Natural killer cell (primary cell): ENCODE measurements around the gene RALGPS1. TPM values are rescaled to one million over a fixed set of nuclear protein-coding genes. Genes with fewer than 3 reads are reported as not detected.

Source experiments
- ATAC-seq, 3 donors: fragments of 150-1000 bp in 2 of 3; fragments of 200-7000 bp in 1 of 3; cut with Tn5 transposase; 1 replicate in 1 of 3; 2 replicates in 2 of 3; pipeline ENCODE4 v1.10.0; 2021; ENCODE audit warnings: mild to moderate bottlenecking in 2 of 3, moderate library complexity in 2 of 3
- DNase-seq, 2 donors: peaks; one replicate each; pipeline versions ENCODE4 v3.0.0 to v3.0.0-alpha.2; 2013 to 2021; ENCODE audit warnings: mixed read lengths in 1 of 2
- H3K27ac ChIP-seq: one replicate; pipeline ENCODE4 v1.5.1; 2013; ENCODE audit warnings: mild to moderate bottlenecking, low read length
- H3K27me3 ChIP-seq: one replicate; pipeline ENCODE4 v1.6.1; 2013; ENCODE audit warnings: low read length; ENCODE audit not compliant: control insufficient read depth, insufficient read depth
- H3K36me3 ChIP-seq: one replicate; pipeline ENCODE4 v1.6.1; 2013; ENCODE audit warnings: low read length; ENCODE audit not compliant: control insufficient read depth, insufficient read depth
- H3K4me1 ChIP-seq: one replicate; pipeline ENCODE4 v1.6.1; 2013; ENCODE audit warnings: low read length; ENCODE audit not compliant: control insufficient read depth, insufficient read depth
- H3K4me3 ChIP-seq: one replicate; pipeline ENCODE4 v1.5.1; 2013; ENCODE audit warnings: low read length
- H3K9me3 ChIP-seq: one replicate; pipeline ENCODE4 v1.6.1; 2013; ENCODE audit warnings: low read length; ENCODE audit not compliant: control insufficient read depth, insufficient read depth
- H3K27ac Mint-ChIP-seq, 2 donors: one replicate each; pipeline ENCODE4 v1.8.0; 2022; ENCODE audit warnings: mild to moderate bottlenecking in 2 of 2, mixed read lengths in 2 of 2, moderate library complexity in 1 of 2
- H3K27me3 Mint-ChIP-seq, 2 donors: one replicate each; pipeline ENCODE4 v1.8.0; 2022; ENCODE audit warnings: low read depth in 2 of 2, mixed read lengths in 2 of 2
- H3K36me3 Mint-ChIP-seq: one replicate; pipeline ENCODE4 v1.8.0; 2022; ENCODE audit warnings: mixed read lengths
- H3K4me1 Mint-ChIP-seq, 2 donors: one replicate each; pipeline ENCODE4 v1.8.0; 2022; ENCODE audit warnings: mixed read lengths in 2 of 2
- H3K4me3 Mint-ChIP-seq: one replicate; pipeline ENCODE4 v1.8.0; 2022; ENCODE audit warnings: mild to moderate bottlenecking, moderate library complexity, mixed read lengths
- H3K9me3 Mint-ChIP-seq, 2 donors: one replicate each; pipeline ENCODE4 v1.8.0; 2022; ENCODE audit warnings: mixed read lengths in 2 of 2
- CTCF ChIP-seq: fragments of 200-600 bp; IDR thresholded peaks from one replicate; pipeline ENCODE4 v1.8.0; 2022; ENCODE audit warnings: antibody characterized with exemption
- WGBS: methylation state at CpG from one replicate; pipeline ENCODE4 v1.1.7; 2013; ENCODE audit warnings: missing lambda C conversion rate; ENCODE audit not compliant: insufficient coverage; 5-methylcytosine and 5-hydroxymethylcytosine counted together
- intact Hi-C: fragments of 100-400 bp; cut with micrococcal nuclease; formaldehyde crosslinking; loops from one replicate; pipeline ENCODE4 v1.14.2; 2022
- total RNA-seq, 4 donors: library from RNA; stranded (reverse); fragments of 120-200 nt in 1 of 4; gene quantifications; one replicate each; pipeline versions ENCODE4 v1.2.3 to v1.2.4, GENCODE V29; 2013 to 2022

Gene RALGPS1
- total RNA-seq, 3 donors from 2014 or later (not counting 1 experiment from before 2014, with no cell fraction given), result 11.9 to 21.2 (median 13.2) TPM

- Histone ChIP-seq H3K9me3 (no peaks in the 10 kb centered on the region), H3K36me3 (no peaks in the 10 kb centered on the region), H3K4me3 (no peak overlapping the region), H3K27ac (no peak overlapping the region), H3K4me1 (peaks cover 5% of the 10 kb centered on the region), H3K27me3 (no peaks in the 10 kb centered on the region)
- DNase-seq (no peak), ATAC-seq (no peak)
- TF ChIP-seq CTCF, result no peak
- peaks cover 4 to 7% of the 10 kb centered on the region in 2 donors for H3K4me1 Mint-ChIP-seq
- H3K36me3 Mint-ChIP-seq, result no peaks in the 10 kb centered on the region
- H3K4me3 Mint-ChIP-seq, result no peak overlapping the region
- no peak overlapping the region for H3K27ac Mint-ChIP-seq
- intact Hi-C loops, result no loop called here
- no peaks in the 10 kb centered on the region for H3K9me3 Mint-ChIP-seq
- 98% methylated on average over 3 of the region's 5 CpGs for WGBS
- H3K27me3 Mint-ChIP-seq, result no peaks in the 10 kb centered on the region
Observed at GRCh38 chr9:127095411-127095810, 180.8 kb downstream of the RALGPS1 start.

GRCh38 chr9:127096208-127096607 is 181.6 kb downstream of the RALGPS1 start:
- H3K4me1 ChIP-seq, result peaks cover 5% of the 10 kb centered on the region
- no peak for TF ChIP-seq CTCF
- H3K27me3 ChIP-seq, result no peaks in the 10 kb centered on the region
- H3K9me3 Mint-ChIP-seq, result no peaks in the 10 kb centered on the region
- H3K27ac Mint-ChIP-seq, result no peak overlapping the region
- no peak overlapping the region for H3K4me3 Mint-ChIP-seq
- intact Hi-C loops, result no loop called here
- no peaks in the 10 kb centered on the region for H3K36me3 ChIP-seq
- peaks cover 0 to 7% of the 10 kb centered on the region in 2 donors for H3K4me1 Mint-ChIP-seq
- WGBS, result 91% methylated on average over 13 of the region's 13 CpGs
- DNase-seq (no peak), ATAC-seq (no peak)
- H3K27ac ChIP-seq, result no peak overlapping the region
- no peaks in the 10 kb centered on the region for H3K36me3 Mint-ChIP-seq
- no peaks in the 10 kb centered on the region for H3K9me3 ChIP-seq
- H3K4me3 ChIP-seq, result no peak overlapping the region
- no peaks in the 10 kb centered on the region for H3K27me3 Mint-ChIP-seq

- Histone ChIP-seq H3K27me3 (no peaks in the 10 kb centered on the region), H3K9me3 (no peaks in the 10 kb centered on the region), H3K27ac (no peak overlapping the region), H3K36me3 (no peaks in the 10 kb centered on the region), H3K4me1 (no peaks in the 10 kb centered on the region), H3K4me3 (no peak overlapping the region)
- Mint-ChIP-seq H3K4me1 (no peaks in the 10 kb centered on the region), H3K9me3 (no peaks in the 10 kb centered on the region), H3K27me3 (no peaks in the 10 kb centered on the region), H3K27ac (no peak overlapping the region), H3K4me3 (no peak overlapping the region), H3K36me3 (no peaks in the 10 kb centered on the region)
- intact Hi-C loops, result no loop called here
- WGBS, result 97% methylated on average over 5 of the region's 5 CpGs
- DNase-seq (no peak), ATAC-seq (no peak)
- TF ChIP-seq CTCF, result no peak
Observed at GRCh38 chr9:127097683-127098082, 183.1 kb downstream of the RALGPS1 start.

- Histone ChIP-seq H3K36me3 (no peaks in the 10 kb centered on the region), H3K9me3 (no peaks in the 10 kb centered on the region), H3K4me3 (no peak overlapping the region), H3K4me1 (no peaks in the 10 kb centered on the region), H3K27ac (no peak overlapping the region), H3K27me3 (no peaks in the 10 kb centered on the region)
- no peaks in the 10 kb centered on the region for H3K27me3 Mint-ChIP-seq
- no peaks in the 10 kb centered on the region for H3K36me3 Mint-ChIP-seq
- no peak overlapping the region for H3K4me3 Mint-ChIP-seq
- no peak for ATAC-seq
- no peaks in the 10 kb centered on the region for H3K9me3 Mint-ChIP-seq
- no peak for DNase-seq
- WGBS, result 94% methylated on average over 7 of the region's 7 CpGs
- no peaks in the 10 kb centered on the region for H3K4me1 Mint-ChIP-seq
- intact Hi-C loops, result no loop called here
- TF ChIP-seq CTCF, result no peak
- H3K27ac Mint-ChIP-seq, result no peak overlapping the region
Observed at GRCh38 chr9:127098916-127099553, 184.5 kb downstream of the RALGPS1 start.
